HEK293T (cell line): ENCODE data around the gene TSPAN7.

Experiments used
- CTCF ChIA-PET: fragments of 350-600 bp; formaldehyde crosslinking; extraction: SDS; loops from one replicate; lab custom pipeline; 2021; ENCODE audit warnings: antibody characterized with exemption, inconsistent platforms; lab: Yijun Ruan, JAX
- POLR2A ChIA-PET: fragments of 350-600 bp; formaldehyde crosslinking; extraction: SDS; loops from one replicate; lab custom pipeline; 2020; ENCODE audit warnings: antibody characterized with exemption, inconsistent platforms; lab: Yijun Ruan, JAX
- DNase-seq: peaks from one replicate; pipeline ENCODE4 v3.0.0; 2012; ENCODE audit warnings: mixed read lengths; ENCODE audit errors: extremely low spot score
- ARNT ChIP-seq: fragments of 450-650 bp; IDR thresholded peaks from 2 replicates; pipeline ENCODE4 v1.6.1; 2017; ENCODE audit warnings: mild to moderate bottlenecking
- BHLHE40 ChIP-seq: fragments of 450-650 bp; IDR thresholded peaks from 2 replicates; pipeline ENCODE4 v1.6.1; 2016; ENCODE audit warnings: mild to moderate bottlenecking, moderate library complexity, borderline replicate concordance
- CTBP1 ChIP-seq: fragments of 450-650 bp; IDR thresholded peaks from 2 replicates; pipeline ENCODE4 v1.6.1; 2016; ENCODE audit warnings: borderline replicate concordance
- ELF4 ChIP-seq: fragments of 450-650 bp; IDR thresholded peaks from 2 replicates; pipeline ENCODE4 v1.6.1; 2017; ENCODE audit warnings: antibody characterized with exemption
- FOXA1 ChIP-seq: fragments of 450-650 bp; IDR thresholded peaks from 2 replicates; pipeline ENCODE4 v1.6.1; 2016; ENCODE audit warnings: mild to moderate bottlenecking
- FOXK2 ChIP-seq: fragments of 450-650 bp; IDR thresholded peaks from 2 replicates; pipeline ENCODE4 v1.6.1; 2016; ENCODE audit warnings: mild to moderate bottlenecking
- FOXM1 ChIP-seq: fragments of 450-650 bp; IDR thresholded peaks from 2 replicates; pipeline ENCODE4 v1.6.1; 2017; ENCODE audit warnings: mild to moderate bottlenecking, borderline replicate concordance
- HDGF ChIP-seq: fragments of 450-650 bp; IDR thresholded peaks from 2 replicates; pipeline ENCODE4 v1.6.1; 2017; ENCODE audit warnings: antibody characterized with exemption, borderline replicate concordance
- L3MBTL2 ChIP-seq: fragments of 450-650 bp; conservative IDR thresholded peaks from 2 replicates; pipeline ENCODE4 v1.6.1; 2016; ENCODE audit warnings: mild to moderate bottlenecking
- LEF1 ChIP-seq: fragments of 450-650 bp; IDR thresholded peaks from 2 replicates; pipeline ENCODE4 v1.6.1; 2017; ENCODE audit warnings: mild to moderate bottlenecking, borderline replicate concordance
- NFRKB ChIP-seq: fragments of 450-650 bp; IDR thresholded peaks from 2 replicates; pipeline ENCODE4 v1.6.1; 2016; ENCODE audit warnings: mild to moderate bottlenecking, moderate library complexity
- PKNOX1 ChIP-seq: fragments of 450-650 bp; IDR thresholded peaks from 2 replicates; pipeline ENCODE4 v1.6.1; 2016
- SP1 ChIP-seq: fragments of 450-650 bp; IDR thresholded peaks from 2 replicates; pipeline ENCODE4 v1.6.1; 2017
- SUZ12 ChIP-seq: fragments of 450-650 bp; IDR thresholded peaks from 2 replicates; pipeline ENCODE4 v1.6.1; 2016; ENCODE audit warnings: mild to moderate bottlenecking
- TARDBP ChIP-seq: fragments of 450-650 bp; IDR thresholded peaks from 2 replicates; pipeline ENCODE4 v1.6.1; 2016
- ZNF384 ChIP-seq: fragments of 450-650 bp; IDR thresholded peaks from 2 replicates; pipeline ENCODE4 v1.6.1; 2016

TSPAN7 gene

DNA sequence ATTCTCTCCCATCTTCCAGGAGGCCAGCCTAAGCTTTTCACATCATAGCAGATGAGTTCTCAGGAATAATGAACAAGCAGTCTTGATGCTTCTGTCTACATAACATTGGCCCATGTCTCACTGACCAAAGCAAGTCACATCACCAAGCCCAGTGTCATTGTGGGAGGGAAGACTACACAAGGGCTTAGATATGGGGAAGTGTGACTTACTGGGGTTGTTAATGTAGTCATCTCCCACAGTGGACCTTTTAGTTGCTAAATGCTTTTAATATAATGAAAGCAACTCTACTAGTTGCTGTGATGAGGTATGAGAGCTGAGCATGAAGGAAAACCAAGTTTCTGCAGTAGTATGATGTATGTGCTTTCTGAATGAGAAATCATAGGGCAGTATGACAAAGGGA is 40.5 kb downstream of the TSPAN7 start:
- ChIA-PET POLR2A (no interaction called here), CTCF (no interaction called here)
- TF ChIP-seq ZNF384, result no peak
- TF ChIP-seq FOXK2, result no peak
- no peak for TF ChIP-seq FOXA1
- no peak for TF ChIP-seq PKNOX1
- no peak for TF ChIP-seq ARNT
- TF ChIP-seq L3MBTL2, result no peak
- TF ChIP-seq ELF4, result no peak
- TF ChIP-seq TARDBP, result no peak
- TF ChIP-seq BHLHE40, result no peak
- no peak for TF ChIP-seq HDGF
- no peak for TF ChIP-seq LEF1
- no peak for TF ChIP-seq NFRKB
- no peak for TF ChIP-seq FOXM1
- TF ChIP-seq SP1, result no peak
- no peak for TF ChIP-seq SUZ12
- TF ChIP-seq CTBP1, result no peak
- no peak for DNase-seq

GRCh38 chrX:38606821-38607220 is 45.5 kb downstream of the TSPAN7 start:
- ChIA-PET CTCF (interaction anchor here (0.6 kb wide), 1 partner anchor 10 kb away, joined by 3 read pairs; no protein-coding TSS in a partner anchor), POLR2A (no interaction called here)
- no peak for DNase-seq
- TF ChIP-seq FOXK2 (no peak), NFRKB (no peak), FOXA1 (no peak), CTBP1 (no peak), ELF4 (no peak), SUZ12 (no peak)

GRCh38 chrX:38607976-38608375 is 46.6 kb downstream of the TSPAN7 start:
- POLR2A ChIA-PET, result no interaction called here
- TF ChIP-seq ZNF384, result no peak
- TF ChIP-seq ELF4, result no peak
- TF ChIP-seq FOXM1, result no peak
- no peak for TF ChIP-seq CTBP1
- no peak for TF ChIP-seq L3MBTL2
- TF ChIP-seq PKNOX1, result no peak
- no peak for TF ChIP-seq FOXK2

DNA sequence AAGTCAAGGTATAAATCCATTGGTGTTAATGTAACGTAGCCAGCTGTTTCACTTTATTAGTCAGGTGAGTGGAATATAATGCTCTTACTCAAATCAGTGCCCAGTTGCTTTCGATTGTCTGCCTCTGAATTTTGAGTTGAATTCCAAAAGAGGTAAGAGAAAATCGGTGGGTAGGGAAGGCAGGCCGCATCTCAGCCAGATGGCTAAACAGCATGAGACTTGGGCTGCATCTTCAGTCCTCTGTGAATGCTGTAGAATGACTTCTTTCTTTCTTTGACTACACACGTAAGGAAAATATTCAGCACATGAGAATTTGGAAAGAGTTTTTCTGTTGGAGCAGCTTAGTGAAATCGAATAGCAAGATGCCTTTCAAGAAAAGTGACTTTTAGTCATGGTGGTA is 49.5 kb downstream of the TSPAN7 start:
- no peak for DNase-seq
- no peak for TF ChIP-seq FOXM1
- no peak for TF ChIP-seq LEF1
- TF ChIP-seq NFRKB, result no peak
- no peak for TF ChIP-seq HDGF
- no peak for TF ChIP-seq SP1
- TF ChIP-seq TARDBP, result no peak
- TF ChIP-seq CTBP1, result no peak
- TF ChIP-seq ELF4, result no peak
- no peak for TF ChIP-seq ZNF384
- no peak for TF ChIP-seq SUZ12
- TF ChIP-seq BHLHE40, result no peak
- no peak for TF ChIP-seq FOXA1
- no peak for TF ChIP-seq L3MBTL2
- ChIA-PET POLR2A (no interaction called here), CTCF (no interaction called here)

More at GRCh38 chrX:38607976-38608375, 46.6 kb downstream of the TSPAN7 start:
- CTCF ChIA-PET, result no interaction called here
- no peak for DNase-seq

DNA sequence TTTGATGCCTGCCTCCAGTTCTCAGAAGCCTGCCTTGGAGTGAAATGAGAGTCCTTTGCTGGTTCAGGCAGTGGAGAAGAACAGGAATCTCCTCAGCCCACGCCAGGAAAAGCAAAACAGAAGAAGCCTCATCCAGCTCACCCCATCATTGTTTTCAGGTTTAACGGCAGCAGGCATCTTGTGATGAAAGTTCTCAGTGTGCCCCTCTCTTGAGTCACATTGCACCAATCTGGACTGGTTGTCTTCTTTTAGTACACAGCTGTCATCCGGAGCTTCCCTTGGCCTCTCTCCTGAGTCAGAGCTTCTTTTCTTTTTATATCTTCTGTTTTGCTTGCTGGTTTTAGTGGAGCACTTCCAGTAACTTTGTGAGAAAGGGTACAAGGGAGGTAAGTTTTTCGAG is 50.9 kb downstream of the TSPAN7 start:
- ChIA-PET POLR2A (no interaction called here), CTCF (interaction anchor here (1.2 kb wide), 1 partner anchor 16 kb away, joined by 5 read pairs; no protein-coding TSS in a partner anchor)
- DNase-seq, result no peak
- TF ChIP-seq BHLHE40 (no peak), NFRKB (no peak), SP1 (no peak), FOXA1 (no peak), L3MBTL2 (no peak), ELF4 (no peak), FOXM1 (no peak), PKNOX1 (no peak), TARDBP (no peak), CTBP1 (no peak), FOXK2 (no peak), LEF1 (no peak)

DNA sequence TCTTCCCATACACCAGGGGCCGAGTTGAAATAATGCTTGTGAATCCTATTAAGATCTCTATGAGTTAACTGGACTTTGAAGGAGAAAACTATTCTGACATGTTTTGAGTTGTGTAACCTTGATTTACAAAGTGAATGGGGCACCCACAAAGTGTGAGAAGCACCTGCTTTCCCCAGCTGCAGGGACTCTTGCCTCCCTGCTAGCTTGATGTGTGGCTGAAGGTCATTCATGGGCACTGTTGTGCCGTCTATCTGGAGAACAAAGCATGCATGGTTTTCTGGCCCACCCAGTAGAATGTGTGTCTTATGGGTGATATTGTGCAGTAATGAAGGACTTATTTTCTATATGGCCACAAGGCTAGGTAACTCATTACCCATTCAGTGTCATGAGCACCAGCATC is 53.1 kb downstream of the TSPAN7 start:
- TF ChIP-seq FOXA1 (no peak), HDGF (no peak), ZNF384 (no peak), CTBP1 (no peak), BHLHE40 (no peak)
- DNase-seq, result no peak
- CTCF ChIA-PET, result no interaction called here
- POLR2A ChIA-PET, result no interaction called here

DNA sequence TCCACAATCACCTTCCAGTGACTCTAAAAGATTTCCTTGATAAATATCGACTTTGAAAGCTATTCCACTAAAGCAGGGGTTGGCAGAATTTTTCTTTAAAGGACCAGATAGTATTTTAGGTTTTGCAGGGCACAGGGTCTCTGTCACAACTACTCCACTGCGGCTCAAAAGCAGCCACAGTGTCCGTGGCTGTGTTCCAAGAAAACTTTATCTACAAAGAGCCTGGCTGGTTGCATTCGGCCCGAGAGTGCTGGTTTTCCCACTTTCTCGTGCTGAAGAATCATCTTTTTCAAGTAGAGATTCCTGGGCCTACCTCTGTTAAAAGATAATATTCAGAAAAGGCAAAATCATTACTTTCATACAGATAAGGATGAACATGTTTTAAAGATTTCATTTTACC is 55.6 kb downstream of the TSPAN7 start:
- ChIA-PET POLR2A (no interaction called here), CTCF (no interaction called here)
- TF ChIP-seq ELF4 (no peak), FOXK2 (no peak), ZNF384 (no peak), HDGF (no peak), FOXM1 (no peak), FOXA1 (no peak)
- no peak for DNase-seq
